Hepatocyte (in vitro differentiated cells): ENCODE data around the gene MYRF. TPM values are rescaled to one million over a fixed set of nuclear protein-coding genes. Genes with fewer than 3 reads are reported as not detected.
A peak's percentile ranks its signal among the peaks of the same experiment; 100 is the strongest.

Experiments
- DNase-seq: peaks from one replicate; pipeline ENCODE4 v3.0.0-alpha.2; 2016; ENCODE audit warnings: low spot score
- H2AFZ ChIP-seq: fragments of 200-600 bp; sonication (generic); 2 replicates; pipeline ENCODE4 v1.6.0; 2016; ENCODE audit warnings: antibody characterized with exemption, mild to moderate bottlenecking
- H3K27ac ChIP-seq: fragments of 200-600 bp; sonication (generic); 2 replicates; pipeline ENCODE4 v1.5.1; 2016; ENCODE audit warnings: mild to moderate bottlenecking
- H3K27me3 ChIP-seq: fragments of 200-600 bp; sonication (generic); 2 replicates; pipeline ENCODE4 v1.6.1; 2016
- H3K36me3 ChIP-seq: fragments of 200-600 bp; sonication (generic); replicated peaks from 2 replicates; pipeline ENCODE4 v1.5.1; 2016; ENCODE audit warnings: low read depth; ENCODE audit not compliant: insufficient read depth
- H3K4me1 ChIP-seq: fragments of 200-600 bp; sonication (generic); 2 replicates; pipeline ENCODE4 v1.5.1; 2016; ENCODE audit warnings: mild to moderate bottlenecking, moderate library complexity; ENCODE audit not compliant: insufficient read depth
- H3K4me2 ChIP-seq: fragments of 200-600 bp; sonication (generic); 2 replicates; pipeline ENCODE4 v1.6.0; 2016
- H3K4me3 ChIP-seq: fragments of 200-600 bp; sonication (generic); 2 replicates; pipeline ENCODE4 v1.5.1; 2016; ENCODE audit warnings: mild to moderate bottlenecking
- H3K79me2 ChIP-seq: fragments of 200-600 bp; sonication (generic); 2 replicates; pipeline ENCODE4 v1.6.0; 2017; ENCODE audit warnings: mild to moderate bottlenecking
- H3K9me2 ChIP-seq: fragments of 200-600 bp; sonication (generic); replicated peaks from 2 replicates; pipeline ENCODE4 v1.6.0; 2017; ENCODE audit warnings: mild to moderate bottlenecking; ENCODE audit not compliant: insufficient read depth
- H3K9me3 ChIP-seq: fragments of 200-600 bp; sonication (generic); 2 replicates; pipeline ENCODE4 v1.5.1; 2016; ENCODE audit warnings: low read depth, mild to moderate bottlenecking
- H4K20me1 ChIP-seq: fragments of 200-600 bp; sonication (generic); 2 replicates; pipeline ENCODE4 v1.6.0; 2016; ENCODE audit warnings: mild to moderate bottlenecking; ENCODE audit not compliant: insufficient read depth, poor library complexity, severe bottlenecking
- CTCF ChIP-seq: fragments of 200-600 bp; sonication (generic); IDR thresholded peaks from 2 replicates; pipeline ENCODE4 v1.5.1; 2016; ENCODE audit warnings: antibody characterized with exemption, mild to moderate bottlenecking; ENCODE audit not compliant: poor library complexity
- EZH2 ChIP-seq: fragments of 200-600 bp; sonication (generic); IDR thresholded peaks from 2 replicates; pipeline ENCODE4 v1.6.1; 2016; ENCODE audit warnings: antibody characterized with exemption, mild to moderate bottlenecking, borderline replicate concordance
- EZH2phosphoT487 ChIP-seq: fragments of 200-600 bp; sonication (generic); IDR thresholded peaks from one replicate; pipeline ENCODE4 v1.6.1; 2018; ENCODE audit warnings: antibody characterized with exemption, mild to moderate bottlenecking, low read depth, moderate library complexity; ENCODE audit not compliant: unreplicated experiment, severe bottlenecking
- WGBS: methylation state at CpG from one replicate; pipeline ENCODE4 v1.1.6; 2016; ENCODE audit warnings: low lambda C conversion rate; ENCODE audit errors: missing lambda C conversion rate; 5-methylcytosine and 5-hydroxymethylcytosine counted together
- polyA plus RNA-seq: library from polyadenylated mRNA; unstranded; fragments of >200 nt; fragmentation: Nextera tagmentation; extraction: Ambion mirVana; gene quantifications from 2 replicates; pipeline ENCODE4 v1.2.1, GENCODE V29; 2016
- total RNA-seq: library from RNA; depleted of rRNA; stranded (reverse); fragments of >200 nt; gene quantifications from 2 replicates; pipeline ENCODE4 v1.2.3, GENCODE V29; 2014

The MYRF gene
- total and polyA plus RNA-seq, 2 experiments from 2014 or later, result 57.3 to 96.7 TPM

- no peaks in the 10 kb centered on the region for H3K9me2 ChIP-seq
- peak overlapping the region; percentile 98 for H3K27ac ChIP-seq
- peaks cover 42% of the 10 kb centered on the region for H4K20me1 ChIP-seq
- H2AFZ ChIP-seq, result no peak overlapping the region
- H3K9me3 ChIP-seq, result no peaks in the 10 kb centered on the region
- TF ChIP-seq EZH2 (no peak), CTCF (no peak), EZH2phosphoT487 (no peak)
- WGBS, result 44% methylated on average over 8 of the region's 8 CpGs
- peaks cover 69% of the 10 kb centered on the region for H3K79me2 ChIP-seq
- H3K4me2 ChIP-seq, result peak overlapping the region; percentile 93
- H3K36me3 ChIP-seq, result no peaks in the 10 kb centered on the region
- H3K4me3 ChIP-seq, result peak overlapping the region; percentile 95
- peaks cover 39% of the 10 kb centered on the region for H3K4me1 ChIP-seq
- H3K27me3 ChIP-seq, result no peaks in the 10 kb centered on the region
- DNase-seq, result no peak
These were observed 78.0 kb downstream of the MYRF start for GRCh38 chr11:61830237-61831105.

GRCh38 chr11:61832207-61832606, 79.8 kb downstream of the MYRF start:
- Histone ChIP-seq H3K4me1 (peaks cover 32% of the 10 kb centered on the region), H4K20me1 (peaks cover 57% of the 10 kb centered on the region), H3K9me3 (no peaks in the 10 kb centered on the region), H3K27ac (no peak overlapping the region), H3K4me2 (peak overlapping the region; percentile 93), H3K9me2 (no peaks in the 10 kb centered on the region), H3K27me3 (no peaks in the 10 kb centered on the region), H3K4me3 (no peak overlapping the region), H3K36me3 (no peaks in the 10 kb centered on the region), H3K79me2 (peaks cover 87% of the 10 kb centered on the region), H2AFZ (no peak overlapping the region)
- no peak for DNase-seq
- TF ChIP-seq EZH2 (no peak), CTCF (no peak), EZH2phosphoT487 (no peak)
- 94% methylated on average over 4 of the region's 4 CpGs for WGBS

GRCh38 chr11:61832754-61833153, 80.3 kb downstream of the MYRF start:
- no peak overlapping the region for H3K4me3 ChIP-seq
- H3K27me3 ChIP-seq, result no peaks in the 10 kb centered on the region
- no peaks in the 10 kb centered on the region for H3K9me3 ChIP-seq
- DNase-seq, result no peak
- peaks cover 32% of the 10 kb centered on the region for H3K4me1 ChIP-seq
- no peak overlapping the region for H2AFZ ChIP-seq
- H3K9me2 ChIP-seq, result no peaks in the 10 kb centered on the region
- no peak overlapping the region for H3K27ac ChIP-seq
- H3K4me2 ChIP-seq, result no peak overlapping the region
- peaks cover 61% of the 10 kb centered on the region for H4K20me1 ChIP-seq
- WGBS, result 90% methylated on average over 7 of the region's 7 CpGs
- TF ChIP-seq CTCF (no peak), EZH2phosphoT487 (no peak), EZH2 (no peak)
- no peaks in the 10 kb centered on the region for H3K36me3 ChIP-seq
- H3K79me2 ChIP-seq, result peaks cover 91% of the 10 kb centered on the region
